ENCODE results near the gene NEDD4L. TPM values are rescaled to one million over a fixed set of nuclear protein-coding genes. Genes with fewer than 3 reads are reported as not detected.

The NEDD4L gene
- total RNA-seq, 1 donor from 2014 or later = 162 TPM

- Mint-ChIP-seq H3K36me3 (ENCODE audit: insufficient read depth) (no peaks in the 10 kb centered on the region), H3K4me1 (ENCODE audit: low read depth) (peaks cover 35% of the 10 kb centered on the region), H3K4me3 (ENCODE audit: low read depth) (peak overlapping the region; percentile 83), H3K27ac (peak overlapping the region; percentile 94), H3K27me3 (no peaks in the 10 kb centered on the region), H3K9me3 (ENCODE audit: low read depth) (no peaks in the 10 kb centered on the region)
- TF ChIP-seq CTCF (IDR thresholded peaks at IDR 0.05; ENCODE audit: unreplicated experiment) = no peak
- DNase-seq (ENCODE audit: low spot score, unreplicated experiment) = no peak
Observed at GRCh38 chr18:58042826-58043490, 1.1 kb upstream of the NEDD4L start.

DNA sequence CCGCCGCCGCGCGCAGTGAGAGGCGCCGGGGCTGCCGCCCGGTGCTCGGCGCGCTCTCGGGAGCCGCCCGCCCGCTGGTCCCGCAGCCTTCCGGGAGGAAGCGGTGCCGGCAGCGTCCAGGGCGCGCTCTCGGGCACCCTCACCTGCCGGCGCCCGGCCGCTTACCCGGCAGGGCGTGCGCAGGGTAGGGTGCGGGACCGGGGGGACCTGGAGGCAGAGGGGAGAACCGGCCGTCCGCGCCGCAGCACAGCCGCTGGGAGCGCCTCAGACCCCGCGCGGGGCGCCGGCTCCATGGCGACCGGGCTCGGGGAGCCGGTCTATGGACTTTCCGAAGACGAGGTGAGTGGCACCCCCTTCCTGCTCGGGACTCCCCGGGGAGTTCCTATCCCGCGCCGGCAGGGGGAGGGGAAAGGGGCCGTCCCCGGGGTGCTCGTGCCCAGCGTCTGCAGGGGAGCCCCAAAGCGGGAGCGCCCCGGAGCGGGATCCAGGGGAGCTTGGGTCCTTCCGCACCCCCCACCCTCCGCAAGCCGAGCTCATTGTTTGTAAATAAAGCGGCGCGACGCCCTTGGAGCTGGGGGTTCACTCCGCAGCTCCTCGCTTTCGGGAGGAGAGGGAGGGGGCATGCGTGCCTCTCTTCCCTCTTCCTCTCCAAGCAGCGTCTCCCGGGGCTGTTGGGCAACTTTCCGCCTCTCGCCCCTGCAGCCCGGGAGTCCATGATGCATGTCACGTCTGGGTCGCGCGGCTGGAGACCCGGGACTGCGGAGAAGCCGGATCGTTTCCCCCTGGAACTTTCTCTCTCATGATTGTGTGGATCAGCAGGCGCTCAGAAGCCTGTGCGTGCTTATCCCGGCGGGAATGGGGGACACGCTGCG, 580 bp downstream of the NEDD4L start:
- peaks cover 37% of the 10 kb centered on the region for H3K4me1 Mint-ChIP-seq (ENCODE audit: low read depth)
- H3K36me3 Mint-ChIP-seq (ENCODE audit: insufficient read depth) = no peaks in the 10 kb centered on the region
- H3K27me3 Mint-ChIP-seq = no peaks in the 10 kb centered on the region
- H3K4me3 Mint-ChIP-seq (ENCODE audit: low read depth) = peak overlapping the region; percentile 97
- H3K27ac Mint-ChIP-seq = peak overlapping the region; percentile 100
- peak; percentile 40 for TF ChIP-seq CTCF (IDR thresholded peaks at IDR 0.05; ENCODE audit: unreplicated experiment)
- peak; percentile 42 for DNase-seq (ENCODE audit: low spot score, unreplicated experiment)
- no peaks in the 10 kb centered on the region for H3K9me3 Mint-ChIP-seq (ENCODE audit: low read depth)

- no peaks in the 10 kb centered on the region for H3K27me3 Mint-ChIP-seq
- H3K4me1 Mint-ChIP-seq (ENCODE audit: low read depth) = peaks cover 37% of the 10 kb centered on the region
- peak overlapping the region; percentile 100 for H3K27ac Mint-ChIP-seq
- no peaks in the 10 kb centered on the region for H3K9me3 Mint-ChIP-seq (ENCODE audit: low read depth)
- DNase-seq (ENCODE audit: low spot score, unreplicated experiment) = peak; percentile 60
- no peaks in the 10 kb centered on the region for H3K36me3 Mint-ChIP-seq (ENCODE audit: insufficient read depth)
- H3K4me3 Mint-ChIP-seq (ENCODE audit: low read depth) = peak overlapping the region; percentile 97
- no peak for TF ChIP-seq CTCF (IDR thresholded peaks at IDR 0.05; ENCODE audit: unreplicated experiment)
Observed at GRCh38 chr18:58045242-58046092, 1.4 kb downstream of the NEDD4L start.

DNA sequence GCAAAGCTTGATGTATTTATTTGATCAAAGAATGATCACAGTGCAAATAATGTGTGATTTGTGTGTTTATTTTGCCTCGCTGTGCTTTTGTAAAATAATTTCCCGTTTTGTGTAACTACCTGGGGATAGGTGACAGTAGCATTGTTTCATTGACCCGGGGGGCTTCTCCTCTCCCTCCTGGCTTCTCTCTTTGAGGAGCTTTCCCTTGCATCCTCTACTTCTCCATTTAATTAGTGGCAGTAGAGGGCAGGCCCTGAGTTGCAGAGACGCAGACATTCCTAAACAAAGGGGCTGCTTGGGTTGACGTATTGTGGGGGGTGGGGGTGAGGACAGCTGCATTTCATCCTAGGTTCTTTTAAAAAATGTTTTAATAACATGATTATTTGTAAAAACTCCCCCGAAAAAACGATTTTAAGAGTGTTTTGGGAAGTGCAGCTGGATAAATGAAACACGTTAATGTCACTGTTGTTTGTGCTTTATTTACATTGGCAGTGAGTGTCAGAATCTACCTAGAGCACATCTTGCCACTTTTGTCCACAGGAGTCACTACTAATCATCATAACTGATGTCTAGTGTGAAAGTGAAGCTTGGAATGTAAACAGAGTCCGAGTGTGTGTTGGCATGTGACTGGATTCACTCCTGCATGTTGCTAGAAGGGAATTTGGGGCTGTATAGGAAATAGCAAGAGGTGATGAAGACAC, 2.2 kb downstream of the NEDD4L start:
- Mint-ChIP-seq H3K27ac (peak overlapping the region; percentile 100), H3K27me3 (no peaks in the 10 kb centered on the region), H3K36me3 (ENCODE audit: insufficient read depth) (no peaks in the 10 kb centered on the region), H3K9me3 (ENCODE audit: low read depth) (no peaks in the 10 kb centered on the region), H3K4me3 (ENCODE audit: low read depth) (peak overlapping the region; percentile 97), H3K4me1 (ENCODE audit: low read depth) (peaks cover 39% of the 10 kb centered on the region)
- TF ChIP-seq CTCF (IDR thresholded peaks at IDR 0.05; ENCODE audit: unreplicated experiment) = no peak
- DNase-seq (ENCODE audit: low spot score, unreplicated experiment) = no peak
